GM12878 (cell line): Measurements from ENCODE around the gene NUAK1. TPM values are rescaled to one million over a fixed set of nuclear protein-coding genes. Genes with fewer than 3 reads are reported as not detected.

Experiments
- ATAC-seq: fragments of 200-7000 bp; cut with Tn5 transposase; 3 replicates; pipeline ENCODE4 v1.9.1; 2020; ENCODE audit warnings: mild to moderate bottlenecking, moderate library complexity
- BruUV-seq: library from RNA; stranded (reverse); fragments of 400-500 nt; replicated peaks from 2 replicates; lab custom pipeline; 2021; lab: Mats Ljungman, UMichigan
- CTCF ChIA-PET: fragments of 300-600 bp; sonication (Branson Sonifier 250); formaldehyde crosslinking; extraction: SDS; loops from one replicate; lab custom pipeline; 2021; ENCODE audit warnings: inconsistent platforms; lab: Yijun Ruan, JAX
- POLR2A ChIA-PET: fragments of 350-600 bp; formaldehyde crosslinking; extraction: SDS; loops from one replicate; lab custom pipeline; 2021; ENCODE audit warnings: inconsistent platforms; lab: Charles Lee
- RAD21 ChIA-PET: fragments of 300-600 bp; sonication (Branson Sonifier 250); formaldehyde crosslinking; loops from one replicate; lab custom pipeline; 2023; ENCODE audit warnings: antibody characterized with exemption; ENCODE audit not compliant: unreplicated experiment; lab: Charles Lee
- SMC1A ChIA-PET: fragments of 300-600 bp; sonication (Branson Sonifier 250); formaldehyde crosslinking; loops from one replicate; lab custom pipeline; 2023; ENCODE audit not compliant: unreplicated experiment, uncharacterized antibody; lab: Charles Lee
- DNase-seq: peaks from one replicate; pipeline ENCODE4 v3.0.0-alpha.2; 2011; ENCODE audit warnings: low read depth, low spot score
- FAIRE-seq: peaks from 3 replicates; lab custom pipeline; 2011; peaks lifted over from hg19 to GRCh38; lab: Jason Lieb, UNC
- H2AFZ ChIP-seq: 2 replicates; pipeline ENCODE4 v1.6.0; 2011; ENCODE audit warnings: low read depth, low read length, control low read depth; ENCODE audit not compliant: control insufficient read depth
- H3K27ac ChIP-seq: 2 replicates; pipeline ENCODE4 v1.5.1; 2011; ENCODE audit warnings: control low read depth; ENCODE audit not compliant: control insufficient read depth, insufficient read depth
- H3K27me3 ChIP-seq, 2 experiments: replicated peaks in 1 of 2; 2 replicates each; pipeline versions ENCODE4 v1.6.0 to v1.6.1; 2011; ENCODE audit warnings: low read length in 1 of 2; ENCODE audit not compliant: control insufficient read depth in 2 of 2, insufficient read depth in 2 of 2
- H3K36me3 ChIP-seq, 2 experiments: 2 replicates each; pipeline ENCODE4 v1.5.1; 2011; ENCODE audit warnings: low read length in 1 of 2; ENCODE audit not compliant: control insufficient read depth in 2 of 2, insufficient read depth in 2 of 2
- H3K4me1 ChIP-seq: 2 replicates; pipeline ENCODE4 v1.6.1; 2011; ENCODE audit warnings: mild to moderate bottlenecking, low read length, moderate library complexity, mixed read lengths; ENCODE audit not compliant: control insufficient read depth, insufficient read depth
- H3K4me2 ChIP-seq: 2 replicates; pipeline ENCODE4 v1.6.0; 2011; ENCODE audit warnings: control low read depth; ENCODE audit not compliant: control insufficient read depth, insufficient read depth
- H3K4me3 ChIP-seq: fragments of 200-600 bp; sonication (generic); 2 replicates; pipeline ENCODE4 v1.5.1; 2016
- H3K79me2 ChIP-seq: 2 replicates; pipeline ENCODE4 v1.6.0; 2011; ENCODE audit warnings: low read length; ENCODE audit not compliant: control insufficient read depth, insufficient read depth
- H3K9ac ChIP-seq: 2 replicates; pipeline ENCODE4 v1.8.0; 2011; ENCODE audit warnings: low read length, control low read depth, mixed read lengths; ENCODE audit not compliant: control insufficient read depth, insufficient read depth
- H3K9me3 ChIP-seq: replicated peaks from 3 replicates; pipeline ENCODE4 v1.5.1; 2011; ENCODE audit warnings: mild to moderate bottlenecking, low read length; ENCODE audit not compliant: control insufficient read depth, insufficient read depth
- H4K20me1 ChIP-seq: 2 replicates; pipeline ENCODE4 v1.6.0; 2011; ENCODE audit not compliant: control insufficient read depth, insufficient read depth
- ATF2 ChIP-seq: IDR thresholded peaks from 2 replicates; pipeline ENCODE4 v1.6.1; 2012; ENCODE audit warnings: low read length, inconsistent platforms
- CEBPZ ChIP-seq: fragments of 150-350 bp; IDR thresholded peaks from 2 replicates; pipeline ENCODE4 v1.6.1; 2016; ENCODE audit warnings: low read depth, low read length
- EP300 ChIP-seq, 2 experiments: fragments of 150-350 bp in 1 of 2; IDR thresholded peaks; 2 replicates each; pipeline ENCODE4 v1.6.1; 2011 to 2012; ENCODE audit warnings: low read depth in 2 of 2, low read length in 2 of 2, borderline replicate concordance in 1 of 2, improper control_type of control experiment in 1 of 2, inconsistent platforms in 1 of 2; ENCODE audit not compliant: control insufficient read depth in 1 of 2
- JUND ChIP-seq: IDR thresholded peaks from 2 replicates; pipeline ENCODE4 v1.6.1; 2012; ENCODE audit warnings: low read depth, mild to moderate bottlenecking, low read length, improper control_type of control experiment, moderate library complexity
- NFYB ChIP-seq: IDR thresholded peaks from 2 replicates; pipeline ENCODE4 v1.6.1; 2011; ENCODE audit warnings: low read depth, mild to moderate bottlenecking, low read length, improper control_type of control experiment, moderate library complexity; ENCODE audit not compliant: insufficient read depth
- POLR2AphosphoS2 ChIP-seq: IDR thresholded peaks from 2 replicates; pipeline ENCODE4 v1.6.1; 2011; ENCODE audit warnings: low read depth, mild to moderate bottlenecking, low read length, improper control_type of control experiment, moderate library complexity
- POLR2AphosphoS5 ChIP-seq: IDR thresholded peaks from 2 replicates; pipeline ENCODE4 v1.6.1; 2011; ENCODE audit warnings: mild to moderate bottlenecking, low read length, inconsistent platforms
- RELA ChIP-seq: fragments of 450-650 bp; IDR thresholded peaks from 2 replicates; pipeline ENCODE4 v1.8.0; 2014; ENCODE audit warnings: borderline replicate concordance; ENCODE audit not compliant: partially characterized antibody
- SUPT20H ChIP-seq: IDR thresholded peaks from 2 replicates; pipeline ENCODE4 v1.6.1; 2011; ENCODE audit warnings: low read depth, mild to moderate bottlenecking, low read length, moderate library complexity, borderline replicate concordance; ENCODE audit not compliant: control insufficient read depth
- TBL1XR1 ChIP-seq: IDR thresholded peaks from 2 replicates; pipeline ENCODE4 v1.6.1; 2012; ENCODE audit warnings: low read depth, low read length, improper control_type of control experiment
- ZBTB33 ChIP-seq: fragments of 450-650 bp; IDR thresholded peaks from 2 replicates; pipeline ENCODE4 v1.6.1; 2017; ENCODE audit warnings: mild to moderate bottlenecking
- WGBS: methylation state at CpG from one replicate; pipeline ENCODE4 v1.1.6; 2016; ENCODE audit warnings: low lambda C conversion rate; ENCODE audit not compliant: insufficient replicate concordance, insufficient coverage; ENCODE audit errors: missing lambda C conversion rate; 5-methylcytosine and 5-hydroxymethylcytosine counted together
- in situ Hi-C: fragments of 300-500 bp; cut with MboI; formaldehyde crosslinking; loops from 9 replicates; pipeline ENCODE4 v1.14.3; 2018; ENCODE audit warnings: mixed read lengths
- intact Hi-C: fragments of 100-400 bp; cut with micrococcal nuclease; formaldehyde crosslinking; loops from one replicate; pipeline ENCODE4 v1.14.2; 2022; ENCODE audit not compliant: unreplicated experiment
- polyA plus RNA-seq, 11 experiments: library from polyadenylated mRNA; depleted of rRNA in 4 of 11; unstranded in 6 of 11; stranded (reverse) in 5 of 11; fragments of >200 nt; fragmentation: Nextera tagmentation in 4 of 11; fragmentation: Illumina TruSeq in 1 of 11; extraction: Ambion mirVana in 4 of 11; extraction: Trizol in 1 of 11; gene quantifications; 1 replicate in 1 of 11; 2 replicates in 10 of 11; pipeline versions ENCODE4 v1.2.1 to v1.2.3, GENCODE V29; 2011 to 2016; ENCODE audit warnings: inconsistent platforms in 2 of 11, missing spikeins in 2 of 11, low read depth in 1 of 11
- total RNA-seq, 4 experiments: library from RNA; depleted of rRNA in 3 of 4; stranded (reverse); fragments of >200 nt in 3 of 4; fragmentation: Illumina TruSeq in 1 of 4; extraction: Trizol in 1 of 4; gene quantifications; 2 replicates each; pipeline versions ENCODE4 v1.2.1 to v1.2.3, GENCODE V29; 2013 to 2021

NUAK1 gene
- total and polyA plus RNA-seq, 10 of the 15 experiments (the other 5 are each of a cell fraction or from before 2014, with no cell fraction given): 0.03 to 0.42 (median 0.08) TPM; not detected in 2

- DNase-seq: no peak
- Histone ChIP-seq H2AFZ (no peak overlapping the region), H3K27ac (no peak overlapping the region), H3K27me3 (no peaks in the 10 kb centered on the region; a peak in 1 of 4 replicates), H3K4me1 (no peaks in the 10 kb centered on the region), H3K4me3 (no peak overlapping the region), H4K20me1 (no peaks in the 10 kb centered on the region), H3K9me3 (no peaks in the 10 kb centered on the region), H3K79me2 (no peaks in the 10 kb centered on the region), H3K4me2 (no peak overlapping the region), H3K36me3 (no peaks in the 10 kb centered on the region), H3K9ac (no peak overlapping the region)
- no peak for FAIRE-seq
- 5% methylated on average over 5 of the region's 5 CpGs for WGBS
- intact Hi-C loops (no loop called here), in situ Hi-C loops (no loop called here)
- no TSS peak for BruUV-seq
- CTCF ChIA-PET: no interaction called here
- RAD21 ChIA-PET: no interaction called here
- POLR2A ChIA-PET: no interaction called here
- TF ChIP-seq POLR2AphosphoS5 (no peak), POLR2AphosphoS2 (no peak), ZBTB33 (no peak), TBL1XR1 (no peak), JUND (no peak), CEBPZ (no peak), EP300 (IDR thresholded peaks at IDR 0.05; ENCODE audit: borderline replicate concordance in 1 of 2, control insufficient read depth in 1 of 2, low read depth in 2 of 2, low read length in 2 of 2) (no peak), NFYB (no peak), ATF2 (no peak), RELA (no peak), SUPT20H (no peak)
- SMC1A ChIA-PET: no interaction called here
- ATAC-seq: no peak
These were observed 89.2 kb downstream of the NUAK1 start for GRCh38 chr12:106049546-106049945.
